Calu3 (cell line): ENCODE measurements around the gene SLX4. TPM values are rescaled to one million over a fixed set of nuclear protein-coding genes. Genes with fewer than 3 reads are reported as not detected.

ENCODE experiments used
- BruUV-seq: library from RNA; stranded (reverse); fragments of 400-500 nt; replicated peaks from 2 replicates; lab custom pipeline; 2021; lab: Mats Ljungman, UMichigan
- CTCF ChIA-PET: fragments of 300-600 bp; sonication (Branson Sonifier 250); formaldehyde crosslinking; loops from one replicate; lab custom pipeline; 2022; ENCODE audit warnings: antibody characterized with exemption; lab: Charles Lee
- DNase-seq: peaks from one replicate; pipeline ENCODE4 v3.0.0; 2022
- H3K27ac Mint-ChIP-seq: one replicate; pipeline ENCODE4 v1.8.0; 2022; ENCODE audit warnings: mixed read lengths; ENCODE audit not compliant: unreplicated experiment
- H3K27me3 Mint-ChIP-seq: one replicate; pipeline ENCODE4 v1.8.0; 2022; ENCODE audit warnings: mixed read lengths; ENCODE audit not compliant: unreplicated experiment
- H3K36me3 Mint-ChIP-seq: one replicate; pipeline ENCODE4 v1.8.0; 2022; ENCODE audit warnings: mild to moderate bottlenecking, moderate library complexity, mixed read lengths; ENCODE audit not compliant: insufficient read depth, unreplicated experiment
- H3K4me1 Mint-ChIP-seq: one replicate; pipeline ENCODE4 v1.8.0; 2022; ENCODE audit warnings: mild to moderate bottlenecking, low read depth, mixed read lengths; ENCODE audit not compliant: unreplicated experiment
- H3K4me3 Mint-ChIP-seq: one replicate; pipeline ENCODE4 v1.8.0; 2022; ENCODE audit warnings: mild to moderate bottlenecking, low read depth, moderate library complexity, mixed read lengths; ENCODE audit not compliant: unreplicated experiment
- H3K9me3 Mint-ChIP-seq: one replicate; pipeline ENCODE4 v1.8.0; 2022; ENCODE audit warnings: low read depth, mixed read lengths; ENCODE audit not compliant: unreplicated experiment
- intact Hi-C: fragments of 100-400 bp; cut with micrococcal nuclease; formaldehyde crosslinking; loops from one replicate; pipeline ENCODE4 v1.10.0; 2022; ENCODE audit not compliant: unreplicated experiment
- total RNA-seq: library from RNA; stranded (reverse); gene quantifications from 2 replicates; pipeline ENCODE4 v1.2.3, GENCODE V29; 2022
- TF ChIP-seq, protein P1 (sequence below): fragments of 200-600 bp; IDR thresholded peaks from one replicate; pipeline ENCODE4 v1.8.0; 2022; ENCODE audit warnings: antibody characterized with exemption; ENCODE audit not compliant: unreplicated experiment

The SLX4 gene
- total RNA-seq, 1 experiment from 2014 or later: 18.2 TPM

GRCh38 chr16:3589441-3589921 is 21.9 kb downstream of the SLX4 start:
- Mint-ChIP-seq H3K4me1 (no peaks in the 10 kb centered on the region), H3K9me3 (no peaks in the 10 kb centered on the region), H3K4me3 (no peak overlapping the region), H3K36me3 (peaks cover 5% of the 10 kb centered on the region), H3K27me3 (no peaks in the 10 kb centered on the region), H3K27ac (no peak overlapping the region)
- no peak for DNase-seq
- BruUV-seq: no TSS peak
- TF ChIP-seq, protein P1, sequence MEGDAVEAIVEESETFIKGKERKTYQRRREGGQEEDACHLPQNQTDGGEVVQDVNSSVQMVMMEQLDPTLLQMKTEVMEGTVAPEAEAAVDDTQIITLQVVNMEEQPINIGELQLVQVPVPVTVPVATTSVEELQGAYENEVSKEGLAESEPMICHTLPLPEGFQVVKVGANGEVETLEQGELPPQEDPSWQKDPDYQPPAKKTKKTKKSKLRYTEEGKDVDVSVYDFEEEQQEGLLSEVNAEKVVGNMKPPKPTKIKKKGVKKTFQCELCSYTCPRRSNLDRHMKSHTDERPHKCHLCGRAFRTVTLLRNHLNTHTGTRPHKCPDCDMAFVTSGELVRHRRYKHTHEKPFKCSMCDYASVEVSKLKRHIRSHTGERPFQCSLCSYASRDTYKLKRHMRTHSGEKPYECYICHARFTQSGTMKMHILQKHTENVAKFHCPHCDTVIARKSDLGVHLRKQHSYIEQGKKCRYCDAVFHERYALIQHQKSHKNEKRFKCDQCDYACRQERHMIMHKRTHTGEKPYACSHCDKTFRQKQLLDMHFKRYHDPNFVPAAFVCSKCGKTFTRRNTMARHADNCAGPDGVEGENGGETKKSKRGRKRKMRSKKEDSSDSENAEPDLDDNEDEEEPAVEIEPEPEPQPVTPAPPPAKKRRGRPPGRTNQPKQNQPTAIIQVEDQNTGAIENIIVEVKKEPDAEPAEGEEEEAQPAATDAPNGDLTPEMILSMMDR: no peak
- CTCF ChIA-PET: interaction anchor here (0.6 kb wide), 1 partner anchor 34 kb away, joined by 4 read pairs; no protein-coding TSS in a partner anchor
- intact Hi-C loops: no loop called here

GRCh38 chr16:3589001-3589400 is 22.4 kb downstream of the SLX4 start:
- Mint-ChIP-seq H3K27ac (no peak overlapping the region), H3K4me1 (no peaks in the 10 kb centered on the region), H3K4me3 (no peak overlapping the region), H3K36me3 (peaks cover 5% of the 10 kb centered on the region), H3K27me3 (no peaks in the 10 kb centered on the region), H3K9me3 (no peaks in the 10 kb centered on the region)
- BruUV-seq: no TSS peak
- TF ChIP-seq, protein P1: no peak
- intact Hi-C loops: no loop called here
- CTCF ChIA-PET: interaction anchor here (0.6 kb wide), 1 partner anchor 33 kb away, joined by 4 read pairs; no protein-coding TSS in a partner anchor
- no peak for DNase-seq

DNA sequence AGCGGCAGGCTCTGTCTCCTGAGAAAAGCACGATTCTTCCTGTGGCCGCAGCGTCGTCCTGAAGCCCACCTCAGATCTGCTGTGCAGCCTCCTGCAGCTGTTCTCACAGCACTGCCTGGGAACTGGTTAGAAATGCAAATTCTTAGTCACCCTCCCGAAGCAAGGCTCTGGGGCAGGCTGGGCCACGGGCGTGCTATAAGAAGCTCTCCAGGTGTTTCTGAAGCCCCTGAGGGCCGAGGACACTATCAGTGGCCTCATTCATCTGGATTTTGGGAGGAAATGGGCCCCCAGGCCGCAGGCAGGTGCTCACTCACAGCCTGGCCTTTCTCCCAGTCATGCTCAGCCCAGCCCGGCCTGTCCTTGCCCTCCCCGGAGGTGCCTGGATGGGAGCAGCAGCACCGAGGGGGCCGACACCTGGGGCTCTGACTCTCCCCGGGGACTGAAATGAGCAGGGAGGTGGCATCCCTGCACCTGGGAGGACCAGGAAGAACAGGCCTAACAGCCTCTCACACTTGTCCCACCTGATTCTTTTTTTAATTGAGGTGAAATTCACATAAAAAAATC is 23.8 kb downstream of the SLX4 start:
- CTCF ChIA-PET: no interaction called here
- no TSS peak for BruUV-seq
- TF ChIP-seq, protein P1: no peak
- intact Hi-C loops: no loop called here
- Mint-ChIP-seq H3K27ac (no peak overlapping the region), H3K27me3 (no peaks in the 10 kb centered on the region), H3K4me3 (no peak overlapping the region), H3K4me1 (no peaks in the 10 kb centered on the region), H3K9me3 (no peaks in the 10 kb centered on the region), H3K36me3 (peaks cover 5% of the 10 kb centered on the region)
- no peak for DNase-seq

GRCh38 chr16:3584412-3584811 is 27.0 kb downstream of the SLX4 start:
- no peak overlapping the region for H3K27ac Mint-ChIP-seq
- DNase-seq: no peak
- H3K27me3 Mint-ChIP-seq: no peaks in the 10 kb centered on the region
- no TSS peak for BruUV-seq
- TF ChIP-seq, protein P1: no peak
- intact Hi-C loops: no loop called here
- no peaks in the 10 kb centered on the region for H3K4me1 Mint-ChIP-seq
- CTCF ChIA-PET: no interaction called here
- H3K4me3 Mint-ChIP-seq: no peak overlapping the region
- H3K9me3 Mint-ChIP-seq: no peaks in the 10 kb centered on the region
- no peaks in the 10 kb centered on the region for H3K36me3 Mint-ChIP-seq
